ENCODE data around the gene ZSCAN30. TPM values are rescaled to one million over a fixed set of nuclear protein-coding genes. Genes with fewer than 3 reads are reported as not detected.
A peak's percentile ranks its signal among the peaks of the same experiment; 100 is the strongest.

Gene ZSCAN30
- total and polyA plus RNA-seq, 10 of the 15 experiments (the other 5 are each of a cell fraction or from before 2014, with no cell fraction given): 2.7 to 15.7 (median 11.2) TPM

DNA sequence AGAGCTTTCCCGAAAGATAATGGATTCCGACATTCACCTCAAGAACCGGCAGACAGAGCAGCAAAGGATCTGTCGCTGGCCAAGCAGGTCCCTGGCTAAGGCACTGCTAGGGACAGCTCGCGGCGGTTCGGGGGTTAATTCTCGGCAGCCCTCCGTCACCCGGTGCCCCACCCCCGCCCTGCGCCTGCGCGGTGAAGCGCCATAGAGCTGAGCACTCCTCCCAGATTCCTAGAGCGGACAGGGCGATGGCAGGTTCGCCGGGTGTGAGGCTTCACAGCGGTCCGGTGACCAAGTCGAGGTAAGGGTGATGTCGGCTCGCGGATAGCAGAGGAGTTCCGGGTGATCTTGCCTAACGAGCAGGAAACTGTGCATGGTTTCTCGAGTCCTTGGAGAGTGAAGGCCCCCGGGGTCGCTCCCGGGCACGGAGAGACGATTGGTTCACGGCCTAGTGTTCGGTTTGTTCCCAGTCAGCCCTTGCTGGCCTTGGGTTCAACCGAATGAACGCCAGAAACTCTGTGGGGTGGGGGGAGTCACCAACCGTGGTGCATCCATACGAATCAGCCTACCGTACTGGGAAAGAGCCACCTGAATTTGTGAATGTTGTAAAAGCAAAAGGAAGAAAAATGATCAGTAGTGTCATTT, at the start of gene ZSCAN30 (continued):
- TF ChIP-seq, protein P1, sequence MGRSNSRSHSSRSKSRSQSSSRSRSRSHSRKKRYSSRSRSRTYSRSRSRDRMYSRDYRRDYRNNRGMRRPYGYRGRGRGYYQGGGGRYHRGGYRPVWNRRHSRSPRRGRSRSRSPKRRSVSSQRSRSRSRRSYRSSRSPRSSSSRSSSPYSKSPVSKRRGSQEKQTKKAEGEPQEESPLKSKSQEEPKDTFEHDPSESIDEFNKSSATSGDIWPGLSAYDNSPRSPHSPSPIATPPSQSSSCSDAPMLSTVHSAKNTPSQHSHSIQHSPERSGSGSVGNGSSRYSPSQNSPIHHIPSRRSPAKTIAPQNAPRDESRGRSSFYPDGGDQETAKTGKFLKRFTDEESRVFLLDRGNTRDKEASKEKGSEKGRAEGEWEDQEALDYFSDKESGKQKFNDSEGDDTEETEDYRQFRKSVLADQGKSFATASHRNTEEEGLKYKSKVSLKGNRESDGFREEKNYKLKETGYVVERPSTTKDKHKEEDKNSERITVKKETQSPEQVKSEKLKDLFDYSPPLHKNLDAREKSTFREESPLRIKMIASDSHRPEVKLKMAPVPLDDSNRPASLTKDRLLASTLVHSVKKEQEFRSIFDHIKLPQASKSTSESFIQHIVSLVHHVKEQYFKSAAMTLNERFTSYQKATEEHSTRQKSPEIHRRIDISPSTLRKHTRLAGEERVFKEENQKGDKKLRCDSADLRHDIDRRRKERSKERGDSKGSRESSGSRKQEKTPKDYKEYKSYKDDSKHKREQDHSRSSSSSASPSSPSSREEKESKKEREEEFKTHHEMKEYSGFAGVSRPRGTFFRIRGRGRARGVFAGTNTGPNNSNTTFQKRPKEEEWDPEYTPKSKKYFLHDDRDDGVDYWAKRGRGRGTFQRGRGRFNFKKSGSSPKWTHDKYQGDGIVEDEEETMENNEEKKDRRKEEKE (IDR thresholded peaks at IDR 0.05): no peak
- 0 out of 2 replicates have a peak, but pooled peaks have one; percentile 33 for TF ChIP-seq RAD51 (IDR thresholded peaks at IDR 0.05)
- 0 out of 2 replicates have a peak, but pooled peaks have one; percentile 9 for TF ChIP-seq RFX5 (IDR thresholded peaks at IDR 0.05; ENCODE audit: low read depth, low read length)
- peak; percentile 88 for TF ChIP-seq CREM (IDR thresholded peaks at IDR 0.05; ENCODE audit: low read depth)
- TF ChIP-seq RUNX3 (IDR thresholded peaks at IDR 0.05; ENCODE audit: low read length): peak; percentile 63
- peak; percentile 65; the same call in 1 of the 2 replicates for TF ChIP-seq MTA2 (IDR thresholded peaks at IDR 0.05; ENCODE audit: low read depth)
- TF ChIP-seq PKNOX1 (IDR thresholded peaks at IDR 0.05): peak; percentile 31; the same call in 1 of the 2 replicates
- peak in 1 of 2 experiments; percentile 15; a peak in 1 of 4 replicates for TF ChIP-seq ETV6 (conservative IDR thresholded peaks at IDR 0.05 in 1 of 2, IDR thresholded peaks at IDR 0.05 in 1 of 2; ENCODE audit: borderline replicate concordance in 1 of 2, low read depth in 1 of 2)
- TF ChIP-seq ZBTB11 (CRISPR knock-in tag; IDR thresholded peaks at IDR 0.05): no peak
- TF ChIP-seq JUND (IDR thresholded peaks at IDR 0.05; ENCODE audit: low read depth, low read length): no peak
- TF ChIP-seq RAD21 (IDR thresholded peaks at IDR 0.05; ENCODE audit: insufficient read depth, low read depth, low read length): no peak
- peak; percentile 62; the same call in 1 of the 2 replicates for TF ChIP-seq MEF2A (IDR thresholded peaks at IDR 0.05; ENCODE audit: insufficient read depth, low read depth, low read length)

All from GM12878 (cell line).